Middle frontal gyrus (tissue), 1 donor: ENCODE data around the gene PPP2R3B.
"Not testable (repeated sequence)": the region's sequence is repeated elsewhere in the genome, so short reads cannot be mapped to it uniquely, and the experiment has no call there.

Source experiments
- DNase-seq: peaks from one replicate; pipeline ENCODE4 v3.0.0-alpha.2; 2015; ENCODE audit warnings: low spot score; ENCODE audit errors: extremely low spot score

PPP2R3B gene

DNA sequence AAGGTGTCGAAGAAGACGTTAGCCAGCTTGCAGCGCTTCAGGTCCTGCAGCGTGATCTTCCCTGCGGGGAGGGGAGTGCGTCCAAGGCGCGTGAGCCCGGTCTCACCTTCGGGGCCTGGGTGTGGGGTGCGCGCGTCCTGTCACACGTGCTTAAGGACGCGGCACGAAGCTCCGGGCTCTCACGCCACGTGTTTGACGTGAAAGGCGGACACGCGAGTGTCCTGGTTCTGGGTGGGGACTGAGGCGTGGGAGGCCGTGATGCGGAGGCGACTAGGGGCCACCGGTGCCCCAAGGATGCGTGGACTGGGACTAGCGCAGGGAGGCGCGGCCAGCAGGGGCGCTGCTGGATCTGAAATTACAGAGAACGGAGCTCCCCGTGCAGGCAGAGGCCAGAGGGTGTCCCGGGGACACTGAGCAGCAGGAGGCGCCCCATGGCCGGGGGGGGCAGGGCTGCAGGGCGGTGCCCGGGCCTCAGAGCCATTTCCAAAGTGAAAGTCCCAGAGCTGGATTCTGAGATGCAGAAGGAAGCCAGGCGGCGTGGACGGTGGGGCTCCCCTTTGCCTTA, 47.8 kb downstream of the PPP2R3B start:
- no peak for DNase-seq

DNA sequence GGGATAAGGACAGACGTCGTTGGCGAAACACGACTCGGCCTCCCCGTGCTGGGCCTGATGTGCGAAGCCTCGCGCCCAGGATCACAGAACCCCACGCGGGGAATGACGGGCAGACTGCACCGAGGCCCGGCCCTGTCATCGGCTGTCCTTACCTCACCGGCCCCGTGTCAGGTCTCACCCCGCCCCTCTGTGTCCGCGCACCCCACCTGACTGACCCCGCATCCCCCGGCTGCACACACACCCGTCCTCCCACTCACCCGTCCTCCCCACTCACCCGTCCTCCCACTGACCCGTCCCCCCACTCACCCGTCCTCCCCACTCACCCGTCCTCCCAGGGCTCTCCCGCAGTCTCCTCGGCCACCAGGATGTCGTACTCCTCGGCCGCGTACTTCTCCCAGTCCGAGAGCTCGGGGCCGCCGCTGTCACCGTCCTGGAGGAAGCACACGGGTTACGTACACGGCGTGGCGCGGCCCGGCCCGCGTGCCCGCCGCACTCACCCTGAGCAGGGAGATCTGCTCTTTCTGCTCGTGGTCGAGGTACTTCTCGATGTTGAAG, 48.3 kb downstream of the PPP2R3B start:
- DNase-seq: no peak

DNA sequence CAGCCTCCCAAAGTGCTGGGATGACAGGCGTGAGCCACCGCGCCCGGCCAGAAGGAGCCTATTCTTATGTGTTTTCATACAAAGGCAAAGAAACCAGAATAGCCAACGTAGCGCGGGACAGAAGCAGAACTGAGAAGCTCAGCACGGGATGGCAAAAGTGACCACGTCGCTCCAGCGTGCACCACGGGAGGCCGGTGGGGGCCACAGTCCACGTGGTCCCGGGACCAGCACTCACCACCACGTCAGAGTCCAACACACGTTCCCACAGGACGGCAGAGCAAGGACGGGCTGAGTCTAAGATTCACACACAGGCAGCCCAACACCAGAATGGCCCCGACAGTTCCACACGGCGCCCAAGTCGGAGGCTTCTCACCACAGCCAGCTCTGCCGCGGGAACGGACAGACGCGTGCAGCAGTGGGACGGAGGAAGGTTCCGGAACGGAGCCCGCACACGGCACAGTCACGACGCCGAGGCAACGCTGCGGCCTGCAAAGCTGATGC, 49.3 kb downstream of the PPP2R3B start:
- no peak for DNase-seq

DNA sequence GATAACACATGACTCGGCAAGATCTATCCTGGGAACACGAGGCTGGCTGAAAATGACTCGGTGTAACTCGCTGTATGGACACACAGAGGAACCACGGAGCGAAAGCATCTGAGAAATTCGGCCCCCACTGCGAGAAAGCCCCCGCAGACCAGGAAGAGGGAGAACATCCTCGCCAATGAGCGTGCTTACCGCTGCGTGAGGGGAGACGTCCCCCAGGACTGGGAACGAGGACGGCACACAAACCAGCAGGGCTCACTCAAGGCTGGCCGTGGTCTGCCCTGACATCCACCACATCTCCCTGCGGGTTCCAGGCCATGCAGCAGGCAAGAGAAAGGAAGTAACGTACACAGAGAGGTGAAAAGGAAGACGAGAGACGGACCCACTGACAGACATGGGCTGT, 50.5 kb downstream of the PPP2R3B start:
- no peak for DNase-seq

DNA sequence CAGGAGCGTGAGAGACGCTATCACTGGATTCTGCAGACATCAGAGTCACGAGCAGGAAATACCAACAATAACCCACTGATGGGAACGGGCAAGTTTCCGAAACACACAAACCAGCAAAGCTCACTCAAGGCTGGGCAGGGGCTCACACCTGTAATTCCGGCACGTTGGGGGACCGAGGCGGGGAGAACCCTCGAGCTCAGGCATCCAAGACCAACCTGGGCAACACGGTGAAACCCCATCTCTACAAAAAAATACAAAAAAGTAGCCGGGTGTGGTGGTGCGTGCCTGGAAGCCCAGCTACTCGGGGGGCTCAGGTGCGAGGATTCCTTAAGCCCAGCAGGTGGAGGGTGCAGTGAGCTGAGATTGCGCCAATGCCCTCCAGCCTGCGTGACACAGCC, 51.0 kb downstream of the PPP2R3B start:
- no peak for DNase-seq

DNA sequence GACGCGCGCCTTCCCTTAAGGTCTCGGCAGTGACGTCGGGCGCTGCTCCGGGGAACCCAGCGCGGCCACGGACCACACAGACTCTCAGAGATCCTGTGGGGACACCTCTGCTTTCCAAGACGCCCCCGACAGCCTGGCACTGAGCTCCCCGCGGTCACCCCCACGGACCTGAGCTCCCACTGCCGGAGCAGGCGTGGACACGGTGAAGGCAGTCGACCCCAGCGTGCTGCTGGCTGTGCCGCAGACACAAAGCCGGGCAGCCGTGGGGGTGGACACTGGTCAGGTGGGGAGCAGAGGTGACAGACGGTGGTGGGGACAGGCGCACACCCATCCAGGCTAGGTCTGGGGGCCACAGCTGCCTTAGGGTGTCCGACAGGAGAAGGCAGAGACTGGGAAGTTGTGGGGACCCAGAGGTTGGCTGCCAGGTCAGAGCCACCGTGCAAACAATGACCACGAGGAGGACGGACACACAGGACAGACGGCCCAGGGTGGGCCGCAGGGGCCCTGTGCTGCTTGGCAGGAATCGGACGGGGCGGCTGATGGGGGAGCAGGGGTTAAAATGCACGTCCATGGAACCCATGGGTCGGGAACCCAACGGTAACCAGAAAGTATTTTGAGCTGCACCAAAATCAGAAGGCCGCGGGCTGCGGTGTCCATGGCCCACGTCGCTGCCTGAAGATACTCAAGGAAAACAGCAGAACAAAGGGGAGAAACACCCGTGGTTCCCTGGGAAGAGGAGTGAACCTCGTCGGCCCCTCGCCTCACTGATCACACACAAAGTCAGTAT, 51.5 kb downstream of the PPP2R3B start:
- DNase-seq: no peak

DNA sequence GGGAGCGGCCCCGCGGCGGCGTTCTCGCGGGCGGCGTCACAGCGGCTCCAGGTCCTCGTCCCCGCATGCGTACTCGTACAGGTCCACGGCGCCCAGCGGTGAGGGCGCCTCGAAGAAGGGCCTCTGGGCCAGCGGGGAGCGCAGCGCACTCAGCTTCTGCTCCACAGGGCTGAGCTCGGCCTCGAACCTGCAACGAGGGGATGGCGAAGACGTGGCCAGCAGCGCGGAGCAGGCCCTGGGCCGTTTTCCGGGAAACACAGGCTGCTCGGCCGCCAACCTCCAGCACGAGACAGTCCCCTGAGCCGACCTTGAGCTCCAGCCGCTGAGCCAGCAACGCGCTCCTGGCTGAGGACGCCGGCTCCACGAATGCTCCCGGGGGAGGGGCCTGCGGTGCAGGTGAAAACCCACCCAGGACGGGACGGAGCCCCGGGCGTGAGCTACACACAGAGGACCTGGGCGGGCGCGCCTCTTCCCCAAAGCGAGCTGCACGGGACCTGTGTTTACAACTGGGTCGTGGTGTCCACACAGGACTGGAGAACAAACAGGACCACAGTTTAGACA, 52.3 kb downstream of the PPP2R3B start:
- no peak for DNase-seq

DNA sequence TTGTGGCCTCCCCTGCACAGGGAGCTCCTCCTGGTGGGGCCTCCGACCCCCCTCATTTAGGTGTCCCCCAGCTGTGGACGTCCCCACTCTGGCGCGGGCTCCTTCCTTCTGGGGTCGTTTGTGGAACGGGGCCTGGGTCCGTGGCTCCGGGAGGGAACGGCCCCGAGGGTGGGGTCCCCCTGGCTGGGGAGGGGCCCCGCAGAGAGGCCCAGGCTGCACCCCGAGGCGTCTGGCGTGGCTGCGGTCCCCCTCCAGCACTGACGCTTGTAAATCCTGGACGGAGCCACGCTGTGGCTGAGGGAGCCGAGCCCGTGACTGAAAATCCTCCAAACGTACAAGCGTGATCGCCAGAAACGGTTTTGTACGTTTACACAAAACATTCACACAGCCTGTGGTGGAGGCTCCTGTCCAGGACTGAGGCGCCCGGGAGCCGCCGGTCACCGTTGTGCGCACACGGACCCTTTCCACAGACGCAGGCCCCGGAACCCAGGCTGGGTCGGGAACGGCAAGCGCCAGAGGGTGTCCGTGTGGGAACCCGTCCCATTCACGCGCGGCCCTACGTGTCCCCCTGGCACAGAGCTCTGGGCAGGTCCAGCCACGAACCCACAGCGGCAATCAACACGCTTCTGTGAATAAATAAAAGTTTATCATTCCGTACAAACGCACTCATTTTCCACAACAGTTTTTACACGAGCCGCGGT, 52.9 kb downstream of the PPP2R3B start:
- no peak for DNase-seq

DNA sequence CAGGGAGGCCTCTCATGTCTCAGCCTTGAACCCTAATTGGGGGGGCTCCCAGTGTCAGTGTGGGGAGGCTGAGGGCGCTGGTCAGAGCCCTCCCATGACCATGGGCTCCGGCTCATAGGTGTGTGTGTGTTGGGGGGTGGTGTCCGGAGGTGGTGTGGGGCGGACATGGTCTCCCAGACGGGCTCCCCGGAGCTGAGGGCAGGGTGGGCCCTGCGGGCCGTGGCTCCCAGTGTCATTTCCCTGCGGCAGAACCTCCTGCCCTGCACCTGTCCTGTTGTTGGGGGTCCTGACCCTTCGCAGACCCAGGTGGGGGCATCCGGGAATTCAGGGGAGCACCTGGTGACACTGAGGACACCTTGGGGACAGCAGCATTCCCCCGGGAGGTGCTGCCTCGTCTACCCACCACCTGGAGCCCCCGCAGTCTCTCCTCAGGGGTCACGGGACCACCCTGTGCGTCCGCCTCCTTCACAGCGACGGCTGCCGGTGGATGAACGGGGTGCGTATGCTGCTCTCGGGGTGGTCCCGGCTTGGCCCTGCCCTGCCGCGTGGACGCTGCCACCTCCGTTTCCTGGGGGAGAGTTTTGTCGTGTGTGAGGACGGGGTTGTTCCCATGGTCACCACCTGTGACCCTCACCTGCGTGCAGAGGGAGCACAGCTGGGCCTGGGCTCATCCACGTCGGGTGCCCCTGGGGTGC, 53.6 kb downstream of the PPP2R3B start:
- no peak for DNase-seq

DNA sequence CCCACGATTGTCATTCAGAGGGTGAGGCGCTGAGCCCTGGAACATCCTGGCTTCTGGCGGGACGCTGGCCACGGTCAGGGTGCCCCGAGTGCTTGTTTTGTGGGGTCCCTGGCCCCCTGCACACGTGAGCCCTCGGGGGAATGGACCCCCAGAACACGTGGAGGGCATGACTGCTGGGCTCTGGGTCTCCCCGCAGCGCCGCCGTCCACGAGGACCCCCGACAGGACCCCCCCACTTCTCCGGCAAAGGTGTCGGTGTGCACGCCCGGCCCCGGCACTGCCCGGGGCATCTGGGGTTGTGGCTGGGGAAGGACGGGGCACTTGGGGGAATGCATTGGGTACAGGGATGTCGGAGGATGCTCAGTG, 54.2 kb downstream of the PPP2R3B start:
- no peak for DNase-seq

DNA sequence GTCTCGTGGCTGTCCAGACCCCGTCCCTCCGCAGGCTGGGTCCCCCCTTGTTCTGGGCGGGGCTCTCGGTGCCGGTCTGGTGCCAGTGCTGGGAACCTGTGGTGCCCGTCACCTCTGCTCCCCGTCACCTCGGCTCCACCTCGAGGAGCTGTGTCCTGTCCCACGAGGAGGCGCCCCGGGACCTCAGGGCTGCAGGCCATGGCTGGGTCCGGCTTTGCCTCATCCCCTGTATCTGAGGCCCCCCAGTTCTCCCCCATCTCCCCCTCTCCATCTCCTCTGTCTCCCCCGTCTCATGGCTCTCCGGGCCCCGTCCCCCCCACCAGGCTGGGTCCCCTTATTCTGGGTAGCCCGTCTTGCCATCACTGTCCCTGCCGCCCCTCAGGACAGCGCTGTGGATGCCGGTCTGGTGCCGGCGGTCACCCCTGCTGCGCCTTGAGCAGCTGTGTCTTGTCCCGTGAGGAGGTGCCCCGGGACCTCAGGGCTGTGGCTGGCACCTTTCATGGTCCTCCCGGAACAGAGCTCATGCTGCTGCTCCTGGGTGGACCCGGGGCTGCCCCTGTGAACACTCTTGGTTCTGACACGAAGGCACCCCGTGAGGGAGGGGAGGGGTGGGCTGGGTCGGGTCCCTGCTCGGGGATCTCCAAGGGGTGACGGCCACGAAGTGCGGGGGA, 54.7 kb downstream of the PPP2R3B start:
- no peak for DNase-seq

DNA sequence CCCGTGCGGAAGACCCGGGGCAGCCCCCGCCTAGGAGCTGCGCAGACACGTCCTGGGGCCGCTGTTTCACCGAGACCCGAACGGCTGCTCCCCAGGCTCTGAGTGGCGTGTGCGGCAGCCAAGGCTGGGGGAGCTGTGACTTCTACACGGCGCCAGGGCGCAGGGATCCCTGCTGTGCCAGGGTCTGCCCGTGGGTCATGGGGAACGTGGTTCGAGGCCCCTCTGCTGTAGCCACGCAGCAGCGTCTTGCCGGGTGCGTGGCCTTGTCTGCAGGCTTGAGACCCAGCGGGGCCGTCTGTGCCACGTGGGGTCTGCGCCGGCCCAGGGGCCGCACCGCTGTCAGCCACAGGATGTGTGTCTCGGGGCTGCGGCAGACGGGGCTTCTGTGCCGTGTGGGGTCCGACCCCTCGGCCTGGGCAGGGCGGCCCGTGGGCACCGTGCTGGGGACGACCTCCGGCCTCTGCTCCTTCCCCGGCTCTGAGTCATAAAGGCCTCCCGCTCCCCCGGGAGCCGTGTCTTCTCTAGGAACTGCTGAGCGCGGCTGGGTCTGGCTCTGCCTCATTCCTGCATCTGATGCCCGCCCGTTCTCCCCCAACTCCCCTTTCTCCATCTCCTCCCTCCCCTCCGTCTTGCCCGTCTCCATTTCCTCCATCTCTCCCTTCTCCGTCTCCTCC, 55.4 kb downstream of the PPP2R3B start:
- DNase-seq: no peak

DNA sequence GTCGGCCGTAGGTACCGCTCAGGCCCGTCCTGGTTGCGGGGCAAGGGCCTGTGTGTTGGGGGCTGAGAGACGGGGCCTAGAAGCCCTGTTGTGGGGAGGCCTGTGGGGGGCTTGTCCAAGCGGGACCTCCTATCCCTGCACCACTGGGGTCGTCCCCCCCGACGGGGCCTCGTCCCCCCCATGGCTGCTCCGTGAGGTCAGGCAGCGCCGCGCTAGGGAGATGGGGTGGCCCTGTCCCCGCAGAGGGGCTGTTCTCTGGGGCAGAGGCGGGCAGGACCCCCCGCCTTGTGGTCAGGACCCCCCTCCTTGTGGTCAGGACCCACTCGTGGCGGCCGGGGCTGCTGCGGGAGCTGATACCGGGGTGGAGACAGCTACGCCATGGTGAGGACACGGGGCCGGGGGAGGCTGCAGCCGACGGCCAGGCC, 56.0 kb downstream of the PPP2R3B start:
- no peak for DNase-seq

DNA sequence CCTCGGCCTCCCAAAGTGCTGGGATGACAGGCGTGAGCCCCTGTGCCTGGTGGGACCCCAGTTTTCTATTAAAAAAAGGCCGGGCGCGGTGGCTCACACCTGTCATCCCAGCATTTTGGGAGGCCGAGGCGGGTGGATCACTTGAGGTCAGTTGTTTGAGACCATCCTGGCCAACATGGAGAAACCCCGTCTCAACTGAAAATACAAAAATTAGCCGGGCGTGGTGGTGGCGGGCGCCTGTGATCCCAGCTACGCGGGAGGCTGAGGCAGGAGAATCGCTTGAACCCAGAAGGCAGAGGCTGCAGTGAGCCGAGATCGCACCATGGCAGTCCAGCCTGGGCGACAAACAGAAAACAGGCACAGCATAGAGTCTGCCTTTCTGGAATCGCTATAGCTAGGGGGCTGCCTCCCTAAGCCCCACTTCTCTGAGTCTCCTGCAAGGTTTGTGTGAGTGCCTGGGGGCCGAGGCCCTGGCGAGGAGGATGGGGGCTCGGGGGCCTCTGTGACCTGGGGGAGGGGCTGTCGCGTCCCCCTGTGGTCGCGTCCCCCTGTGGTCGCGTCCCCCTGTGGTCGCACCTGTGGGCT, 56.5 kb downstream of the PPP2R3B start:
- not testable (repeated sequence) for DNase-seq

DNA sequence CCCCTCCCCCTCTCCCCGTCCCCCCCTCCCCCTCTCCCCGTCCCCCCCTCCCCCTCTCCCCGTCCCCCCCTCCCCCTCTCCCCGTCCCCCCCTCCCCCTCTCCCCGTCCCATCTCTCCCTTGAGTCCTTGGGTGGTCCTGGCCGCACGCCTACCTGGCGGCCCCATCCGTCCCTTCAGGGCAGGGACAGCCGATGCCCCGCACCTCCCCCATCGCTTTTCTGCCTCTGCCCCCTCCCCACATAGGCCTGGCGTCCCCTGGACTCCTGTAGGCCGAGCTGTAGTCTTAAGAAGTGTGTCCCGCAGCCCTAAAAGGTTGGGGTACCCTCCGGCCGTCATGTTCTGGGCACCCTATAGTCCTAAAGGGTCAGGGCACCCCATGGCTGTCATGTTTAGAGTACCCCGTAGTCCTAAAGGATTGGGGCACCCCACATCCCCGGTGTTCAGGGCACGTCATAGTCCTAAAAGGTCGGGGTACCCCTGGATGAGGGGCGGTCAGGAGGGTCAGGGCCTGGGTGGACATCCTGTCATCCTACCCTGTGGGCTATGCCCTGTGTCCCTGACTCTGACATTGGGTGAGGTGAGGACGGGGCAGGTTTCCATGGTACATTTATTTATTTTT, 57.3 kb downstream of the PPP2R3B start:
- no peak for DNase-seq

DNA sequence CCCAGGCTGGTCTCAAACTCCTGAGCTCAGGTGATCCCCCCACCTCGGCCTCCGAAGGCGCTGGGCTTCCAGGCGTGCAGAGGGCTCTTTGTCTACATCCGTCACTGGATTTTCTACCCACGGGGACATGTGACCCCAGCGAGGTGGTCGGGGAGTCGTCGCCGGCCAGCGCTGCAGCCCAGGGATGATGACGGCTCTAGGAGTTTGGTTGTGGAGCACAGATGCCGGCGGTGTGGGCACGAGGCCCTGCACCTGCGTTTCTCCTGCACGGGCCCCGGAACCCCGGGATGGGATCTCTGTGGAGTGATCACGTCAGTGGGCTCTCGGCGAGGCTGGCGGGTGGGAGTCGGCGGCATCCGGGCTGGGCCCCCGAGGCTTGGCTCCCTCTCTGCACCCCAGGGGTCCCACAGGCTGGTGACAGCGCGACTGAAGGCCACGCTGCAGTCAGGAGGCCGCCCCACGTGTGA, 59.0 kb downstream of the PPP2R3B start:
- DNase-seq: no peak

DNA sequence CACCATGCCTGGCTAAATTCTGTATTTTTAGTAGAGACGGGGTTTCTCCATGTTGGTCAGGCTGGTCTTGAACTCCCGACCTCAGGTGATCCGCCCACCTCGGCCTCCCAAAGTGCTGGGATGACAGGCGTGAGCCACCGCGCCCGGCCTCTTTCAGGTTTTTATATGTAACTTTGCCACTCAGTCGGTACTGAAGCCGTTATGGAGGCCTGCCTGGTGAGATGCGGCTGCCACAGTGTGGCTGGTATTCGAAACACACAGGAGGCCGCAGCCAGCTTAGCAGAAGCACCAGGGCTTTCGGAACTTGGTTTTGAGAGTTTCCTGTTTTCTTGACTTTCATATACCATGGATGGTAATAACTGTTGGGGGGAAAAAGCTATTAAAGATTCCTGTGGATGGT, 62.0 kb downstream of the PPP2R3B start:
- DNase-seq: not testable (repeated sequence)

DNA sequence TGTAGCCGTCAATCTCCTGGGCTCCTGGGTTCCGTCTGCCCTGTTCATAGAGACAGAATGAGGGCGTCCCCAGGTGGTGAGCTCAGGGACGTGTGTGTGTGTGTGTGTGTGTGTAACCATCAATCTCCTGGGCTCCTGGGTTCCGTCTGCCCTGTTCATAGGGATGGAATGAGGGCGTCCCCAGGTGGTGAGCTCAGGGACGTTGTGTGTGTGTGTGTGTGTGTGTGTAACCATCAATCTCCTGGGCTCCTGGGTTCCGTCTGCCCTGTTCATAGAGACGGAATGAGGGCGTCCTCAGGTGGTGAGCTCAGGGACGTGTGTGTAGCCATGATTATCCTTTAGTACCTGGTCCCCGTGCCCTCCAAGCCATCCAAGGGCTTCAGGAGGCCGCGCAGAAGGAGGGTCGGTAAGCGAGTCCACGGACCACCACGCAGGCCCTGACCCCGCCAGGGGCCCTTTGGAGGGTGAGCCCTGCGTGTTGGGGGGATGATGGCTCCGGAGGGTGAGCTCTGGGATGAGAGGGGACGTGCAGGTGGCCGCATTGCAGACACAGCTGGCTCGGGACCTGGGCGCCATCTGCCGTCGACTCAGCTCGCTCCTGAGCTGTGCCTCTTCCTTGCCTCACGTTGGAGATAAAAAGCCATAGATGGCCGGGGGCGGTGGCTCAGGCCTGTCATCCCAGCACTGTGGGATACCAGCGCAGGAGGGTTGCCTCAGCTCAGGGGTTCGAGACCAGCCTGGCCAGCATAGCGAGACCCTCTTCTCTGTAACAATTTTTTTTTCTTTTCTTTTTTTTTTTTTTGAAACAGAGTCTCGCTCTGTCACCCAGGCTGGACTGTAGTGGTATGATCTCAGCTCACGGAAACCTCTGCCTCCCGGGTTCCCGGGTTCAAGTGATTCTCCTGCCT, 62.7 kb downstream of the PPP2R3B start:
- DNase-seq: no peak
